Muscle layer of duodenum (tissue), 2 donors: ENCODE results near the gene OSBP2.
"Not testable (repeated sequence)": the region's sequence is repeated elsewhere in the genome, so short reads cannot be mapped to it uniquely, and the experiment has no call there.

Source experiments
- H3K27ac ChIP-seq: one replicate; pipeline ENCODE4 v1.7.0; 2013; ENCODE audit warnings: mild to moderate bottlenecking, low read length
- H3K27me3 ChIP-seq: one replicate; pipeline ENCODE4 v1.7.0; 2013; ENCODE audit warnings: low read depth, mild to moderate bottlenecking, control low read depth, low read length
- H3K36me3 ChIP-seq, 2 donors: one replicate each; pipeline ENCODE4 v1.7.0; 2013; ENCODE audit warnings: low read length in 2 of 2, control low read depth in 1 of 2, mild to moderate bottlenecking in 1 of 2; ENCODE audit not compliant: insufficient read depth in 2 of 2, control insufficient read depth in 1 of 2
- H3K4me1 ChIP-seq, 2 donors: one replicate each; pipeline ENCODE4 v1.7.0; 2013; ENCODE audit warnings: low read length in 2 of 2, mild to moderate bottlenecking in 2 of 2, control low read depth in 1 of 2, moderate library complexity in 1 of 2; ENCODE audit not compliant: insufficient read depth in 2 of 2, control insufficient read depth in 1 of 2
- H3K4me3 ChIP-seq, 2 donors: one replicate each; pipeline ENCODE4 v1.7.0; 2013; ENCODE audit warnings: low read length in 2 of 2, low read depth in 1 of 2, mild to moderate bottlenecking in 1 of 2
- H3K9me3 ChIP-seq, 2 donors: one replicate each; pipeline ENCODE4 v1.7.0; 2013; ENCODE audit warnings: low read length in 2 of 2, control low read depth in 1 of 2, mild to moderate bottlenecking in 1 of 2; ENCODE audit not compliant: control insufficient read depth in 1 of 2
- donor health status: healthy.

OSBP2 gene

DNA sequence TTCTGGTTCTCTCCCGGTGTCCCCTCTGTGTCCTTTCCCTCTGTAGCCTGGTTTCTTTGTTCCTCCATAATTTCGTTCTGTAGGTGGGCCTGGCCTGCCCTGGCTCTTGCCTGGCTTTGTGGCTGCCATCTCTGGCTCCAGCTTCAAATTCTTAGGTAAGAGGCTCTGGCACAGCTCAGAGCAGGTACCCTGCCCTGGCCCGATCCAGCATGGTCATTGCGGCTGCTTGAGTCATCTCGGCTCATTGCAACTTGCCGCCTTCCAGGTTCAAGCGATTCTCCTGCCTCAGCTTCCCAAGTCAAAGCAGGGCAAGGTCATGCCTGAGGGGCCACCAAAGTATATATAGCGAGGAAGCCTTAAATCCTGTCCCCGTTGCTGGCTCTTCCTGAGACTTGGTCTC lies 76.0 kb downstream of the OSBP2 start:
- Histone ChIP-seq H3K36me3 (no peaks in the 10 kb centered on the region), H3K4me1 (no peaks in the 10 kb centered on the region), H3K27ac (no peak overlapping the region), H3K4me3 (no peak overlapping the region), H3K9me3 (no peaks in the 10 kb centered on the region), H3K27me3 (no peaks in the 10 kb centered on the region)

GRCh38 chr22:30773919-30774318 lies 79.2 kb downstream of the OSBP2 start:
- H3K27me3 ChIP-seq: no peaks in the 10 kb centered on the region
- no peaks in the 10 kb centered on the region for H3K36me3 ChIP-seq
- no peak overlapping the region for H3K27ac ChIP-seq
- H3K4me1 ChIP-seq: no peaks in the 10 kb centered on the region
- H3K9me3 ChIP-seq: no peaks in the 10 kb centered on the region
- no peak overlapping the region for H3K4me3 ChIP-seq

DNA sequence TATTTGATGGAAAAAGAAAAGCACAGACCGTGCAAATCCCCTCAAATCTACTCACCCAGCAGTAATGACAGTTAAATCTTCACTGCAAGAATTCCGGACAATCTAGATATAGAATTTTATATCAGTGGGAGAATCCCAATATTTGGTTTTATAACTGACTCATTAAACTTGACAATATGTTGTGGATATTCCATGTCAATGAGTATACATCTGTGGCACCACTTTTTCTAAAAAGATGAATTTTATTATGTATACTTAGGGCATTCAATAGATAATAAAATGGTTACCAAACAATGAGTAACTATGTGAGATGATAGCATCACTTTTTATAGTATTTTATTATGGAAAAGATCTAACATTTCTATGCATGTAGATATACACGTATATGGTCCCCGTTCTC lies 79.9 kb downstream of the OSBP2 start:
- no peaks in the 10 kb centered on the region for H3K4me1 ChIP-seq
- no peak overlapping the region for H3K4me3 ChIP-seq
- H3K27me3 ChIP-seq: no peaks in the 10 kb centered on the region
- H3K27ac ChIP-seq: no peak overlapping the region
- H3K36me3 ChIP-seq: no peaks in the 10 kb centered on the region
- no peaks in the 10 kb centered on the region for H3K9me3 ChIP-seq

DNA sequence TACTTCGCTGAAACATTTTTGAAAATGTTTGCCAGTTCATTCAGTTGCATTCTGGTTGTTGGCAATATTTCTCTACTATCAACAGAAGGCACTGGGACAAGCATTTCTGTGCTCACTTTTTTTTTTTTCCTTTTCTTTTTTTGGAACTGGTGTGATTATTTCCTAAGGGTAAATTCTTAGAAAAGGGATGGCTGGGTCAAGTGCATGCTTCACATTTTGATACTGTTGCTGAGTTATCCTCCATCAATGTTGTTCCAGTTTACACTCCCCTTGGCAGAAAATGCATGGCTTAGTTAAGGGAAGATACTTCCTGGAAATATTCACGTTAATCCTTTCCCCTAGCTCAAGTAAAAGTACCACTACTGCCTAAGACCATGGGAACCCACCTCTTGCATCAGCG lies 81.8 kb downstream of the OSBP2 start:
- no peaks in the 10 kb centered on the region for H3K9me3 ChIP-seq
- H3K27me3 ChIP-seq: no peaks in the 10 kb centered on the region
- no peak overlapping the region for H3K27ac ChIP-seq
- H3K36me3 ChIP-seq: no peaks in the 10 kb centered on the region
- no peak overlapping the region for H3K4me3 ChIP-seq
- no peaks in the 10 kb centered on the region for H3K4me1 ChIP-seq

DNA sequence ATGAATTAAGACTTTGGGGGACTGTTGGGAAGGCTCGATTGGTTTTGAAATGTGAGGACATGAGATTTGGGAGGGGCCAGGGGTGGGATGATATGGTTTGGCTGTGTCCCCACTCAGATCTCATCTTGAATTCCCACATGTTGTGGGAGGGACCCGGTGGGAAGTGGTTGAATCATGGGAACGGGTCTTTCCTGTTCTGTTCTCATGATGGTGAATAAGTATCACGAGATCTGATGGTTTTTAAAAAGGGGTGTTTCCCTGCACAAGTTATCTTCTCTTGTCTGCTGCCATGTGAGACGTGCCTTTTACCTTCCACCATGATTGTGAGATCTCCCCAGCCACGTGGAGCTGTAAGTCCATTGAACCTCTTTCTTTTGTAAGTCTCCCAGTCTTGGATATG lies 82.5 kb downstream of the OSBP2 start:
- not testable (repeated sequence) for H3K9me3 ChIP-seq, H3K36me3 ChIP-seq, H3K4me3 ChIP-seq, H3K27ac ChIP-seq, H3K4me1 ChIP-seq, H3K27me3 ChIP-seq

DNA sequence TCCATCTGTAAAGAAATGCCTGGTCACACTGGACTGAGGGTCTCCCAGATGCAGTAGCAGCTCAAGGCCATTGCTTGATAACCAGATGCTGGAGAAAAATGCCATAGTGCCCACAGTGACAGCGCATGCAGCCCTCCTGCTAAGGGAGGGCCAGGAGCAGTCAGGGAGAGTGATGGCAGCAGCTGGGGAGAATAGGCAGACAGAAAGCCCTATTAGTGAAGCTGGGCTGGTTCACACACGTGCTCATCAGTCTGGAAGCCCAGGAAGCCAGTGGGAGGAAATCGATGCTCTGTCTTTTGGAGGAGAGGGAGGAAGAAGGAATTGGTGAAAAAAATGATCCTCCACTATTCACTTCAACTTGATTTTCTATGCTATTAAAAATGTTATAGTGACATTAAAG lies 82.9 kb downstream of the OSBP2 start:
- Histone ChIP-seq H3K4me3 (no peak overlapping the region), H3K27me3 (no peaks in the 10 kb centered on the region)

DNA sequence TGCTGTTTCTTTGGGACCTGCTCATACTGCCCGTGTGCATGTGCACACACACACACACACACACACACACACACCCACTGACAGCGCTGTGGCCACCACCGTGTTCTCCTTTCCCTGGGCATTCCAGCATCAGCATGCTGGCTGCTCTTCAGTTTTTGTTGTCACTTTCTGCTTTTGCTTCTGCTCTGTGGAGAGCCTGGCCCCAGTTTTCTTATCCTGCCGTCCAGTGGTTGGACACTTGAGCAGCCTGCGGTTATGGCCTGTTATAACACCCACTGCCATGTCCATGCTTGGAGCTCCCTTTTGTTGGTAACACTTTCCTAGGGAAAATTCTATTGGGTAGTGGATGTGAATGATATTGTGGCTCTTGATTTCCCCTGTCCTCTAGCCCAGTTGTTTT lies 83.6 kb downstream of the OSBP2 start:
- H3K36me3 ChIP-seq: no peaks in the 10 kb centered on the region
- no peak overlapping the region for H3K27ac ChIP-seq
- H3K4me1 ChIP-seq: no peaks in the 10 kb centered on the region
- no peak overlapping the region for H3K4me3 ChIP-seq
- no peaks in the 10 kb centered on the region for H3K27me3 ChIP-seq
- no peaks in the 10 kb centered on the region for H3K9me3 ChIP-seq

More for the DNA sequence above, 82.9 kb downstream of the OSBP2 start:
- H3K36me3 ChIP-seq: no peaks in the 10 kb centered on the region
- no peaks in the 10 kb centered on the region for H3K9me3 ChIP-seq
- H3K27ac ChIP-seq: no peak overlapping the region
- no peaks in the 10 kb centered on the region for H3K4me1 ChIP-seq

DNA sequence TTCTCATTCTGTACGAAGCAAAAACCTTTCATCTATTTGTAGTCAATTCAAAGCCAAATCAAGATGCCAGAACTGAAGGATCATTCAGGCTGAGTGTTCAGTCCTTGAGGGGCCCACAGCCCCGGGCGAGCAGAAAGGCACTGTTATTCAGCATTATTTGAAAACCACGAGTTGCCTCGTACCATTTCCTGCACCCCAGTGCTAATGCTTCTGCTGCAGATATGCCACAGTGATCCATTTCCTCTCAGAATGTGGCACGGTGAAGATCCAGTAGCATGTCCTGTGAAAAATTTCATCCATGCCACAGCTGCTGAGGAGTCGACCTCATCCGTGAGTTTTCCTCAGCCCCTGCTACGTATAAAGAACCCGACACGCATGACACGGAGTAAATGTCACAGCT lies 85.4 kb downstream of the OSBP2 start:
- Histone ChIP-seq H3K9me3 (no peaks in the 10 kb centered on the region), H3K4me1 (no peaks in the 10 kb centered on the region)

GRCh38 chr22:30781271-30781875 lies 86.7 kb downstream of the OSBP2 start:
- no peaks in the 10 kb centered on the region for H3K36me3 ChIP-seq
- no peak overlapping the region for H3K27ac ChIP-seq
- H3K4me1 ChIP-seq: no peaks in the 10 kb centered on the region
- H3K27me3 ChIP-seq: no peaks in the 10 kb centered on the region
- H3K4me3 ChIP-seq: no peak overlapping the region
- H3K9me3 ChIP-seq: no peaks in the 10 kb centered on the region

More for the DNA sequence above, 85.4 kb downstream of the OSBP2 start:
- Histone ChIP-seq H3K27ac (no peak overlapping the region), H3K36me3 (no peaks in the 10 kb centered on the region), H3K4me3 (no peak overlapping the region), H3K27me3 (no peaks in the 10 kb centered on the region)

GRCh38 chr22:30782613-30783012 lies 87.9 kb downstream of the OSBP2 start:
- no peaks in the 10 kb centered on the region for H3K9me3 ChIP-seq
- H3K4me3 ChIP-seq: no peak overlapping the region
- no peaks in the 10 kb centered on the region for H3K27me3 ChIP-seq
- no peaks in the 10 kb centered on the region for H3K36me3 ChIP-seq
- H3K27ac ChIP-seq: no peak overlapping the region
- no peaks in the 10 kb centered on the region for H3K4me1 ChIP-seq

DNA sequence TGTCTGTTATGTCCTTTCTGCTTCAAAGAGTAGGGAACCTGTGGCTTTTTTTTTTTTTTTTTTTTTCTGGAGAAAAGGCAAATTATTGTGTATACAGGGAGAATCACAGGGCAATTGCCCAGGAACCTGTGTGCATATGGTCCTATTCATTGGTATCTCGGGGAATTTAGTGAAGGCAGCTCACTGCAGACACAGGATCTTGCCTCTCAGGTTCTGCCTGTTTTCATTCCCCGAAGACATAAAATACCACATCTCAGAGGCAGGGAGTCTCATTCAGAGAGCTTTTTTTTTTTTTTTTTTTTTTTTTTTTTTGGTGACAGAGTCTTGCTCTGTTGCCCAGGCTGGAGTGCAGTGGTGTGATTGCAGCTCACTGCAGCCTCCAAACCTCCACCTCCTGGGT lies 88.3 kb downstream of the OSBP2 start:
- Histone ChIP-seq H3K9me3 (no peaks in the 10 kb centered on the region), H3K27me3 (no peaks in the 10 kb centered on the region), H3K4me1 (no peaks in the 10 kb centered on the region), H3K4me3 (no peak overlapping the region), H3K27ac (no peak overlapping the region), H3K36me3 (no peaks in the 10 kb centered on the region)

DNA sequence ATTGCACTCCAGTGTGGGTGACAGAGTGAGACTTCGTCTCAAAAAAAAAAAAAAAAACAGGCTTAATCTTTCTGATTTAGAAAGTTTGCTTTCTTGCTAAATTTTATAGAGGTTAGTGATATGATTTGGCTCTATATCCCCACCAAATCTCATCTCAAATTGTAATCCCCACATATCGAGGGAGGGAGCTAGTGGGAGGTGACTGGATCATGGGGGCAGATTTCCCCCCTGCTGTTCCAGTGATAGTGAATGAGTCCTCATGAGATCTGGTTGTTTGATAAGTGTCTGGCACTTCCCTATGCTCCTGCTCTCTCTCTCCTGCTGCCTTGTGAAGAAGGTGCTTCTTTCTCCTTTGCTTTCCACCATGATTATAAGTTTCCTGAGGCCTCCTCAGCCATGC lies 90.9 kb downstream of the OSBP2 start:
- Histone ChIP-seq H3K9me3 (no peaks in the 10 kb centered on the region), H3K4me3 (no peak overlapping the region), H3K27me3 (no peaks in the 10 kb centered on the region), H3K27ac (no peak overlapping the region), H3K4me1 (no peaks in the 10 kb centered on the region), H3K36me3 (no peaks in the 10 kb centered on the region)
